GM23248 (cell line): Measurements from ENCODE around the gene PTRH2. TPM values are rescaled to one million over a fixed set of nuclear protein-coding genes. Genes with fewer than 3 reads are reported as not detected.
A peak's percentile ranks its signal among the peaks of the same experiment; 100 is the strongest.

Experiments used
- DNase-seq: peaks from one replicate; pipeline ENCODE4 v3.0.0-alpha.2; 2015
- H2AFZ ChIP-seq: fragments of 200-600 bp; sonication (generic); 2 replicates; pipeline ENCODE4 v1.6.1; 2016; ENCODE audit warnings: antibody characterized with exemption
- H3F3A ChIP-seq: fragments of 200-600 bp; sonication (generic); 2 replicates; pipeline ENCODE4 v1.6.1; 2016; ENCODE audit warnings: mild to moderate bottlenecking, antibody characterized with exemption, mixed run types; ENCODE audit not compliant: insufficient read depth
- H3K27ac ChIP-seq: fragments of 200-600 bp; sonication (generic); 2 replicates; pipeline ENCODE4 v1.5.1; 2016; ENCODE audit warnings: mild to moderate bottlenecking
- H3K27me3 ChIP-seq: fragments of 200-600 bp; sonication (generic); replicated peaks from 2 replicates; pipeline ENCODE4 v1.6.1; 2016; ENCODE audit warnings: mild to moderate bottlenecking; ENCODE audit not compliant: insufficient read depth
- H3K36me3 ChIP-seq: fragments of 200-600 bp; sonication (generic); 2 replicates; pipeline ENCODE4 v1.6.1; 2016; ENCODE audit warnings: low read depth, mild to moderate bottlenecking
- H3K4me1 ChIP-seq: fragments of 200-600 bp; sonication (generic); 2 replicates; pipeline ENCODE4 v1.6.1; 2016; ENCODE audit warnings: mild to moderate bottlenecking; ENCODE audit not compliant: insufficient read depth
- H3K4me2 ChIP-seq: fragments of 200-600 bp; sonication (generic); one replicate; pipeline ENCODE4 v1.6.1; 2016; ENCODE audit warnings: mild to moderate bottlenecking; ENCODE audit not compliant: unreplicated experiment
- H3K4me3 ChIP-seq: fragments of 200-600 bp; sonication (generic); 2 replicates; pipeline ENCODE4 v1.5.1; 2016; ENCODE audit warnings: mild to moderate bottlenecking
- H3K79me2 ChIP-seq: fragments of 200-600 bp; sonication (generic); 2 replicates; pipeline ENCODE4 v1.6.1; 2016; ENCODE audit warnings: mild to moderate bottlenecking; ENCODE audit not compliant: insufficient read depth
- H3K9ac ChIP-seq: fragments of 200-600 bp; sonication (generic); 2 replicates; pipeline ENCODE4 v1.6.1; 2016; ENCODE audit warnings: mild to moderate bottlenecking
- H3K9me2 ChIP-seq: fragments of 200-600 bp; sonication (generic); 2 replicates; pipeline ENCODE4 v1.6.1; 2016; ENCODE audit warnings: mixed run types, mild to moderate bottlenecking, moderate library complexity; ENCODE audit not compliant: insufficient read depth
- H3K9me3 ChIP-seq: fragments of 200-600 bp; sonication (generic); one replicate; pipeline ENCODE4 v1.6.1; 2017; ENCODE audit warnings: low read depth
- H4K20me1 ChIP-seq: fragments of 200-600 bp; sonication (generic); 2 replicates; pipeline ENCODE4 v1.6.0; 2016; ENCODE audit not compliant: insufficient read depth
- EZH2 ChIP-seq: fragments of 200-600 bp; sonication (generic); IDR thresholded peaks from 2 replicates; pipeline ENCODE4 v1.6.1; 2018; ENCODE audit warnings: antibody characterized with exemption, mild to moderate bottlenecking; ENCODE audit not compliant: insufficient read depth, poor library complexity, severe bottlenecking
- EZH2phosphoT487 ChIP-seq: fragments of 200-600 bp; sonication (generic); IDR thresholded peaks from 2 replicates; pipeline ENCODE4 v1.6.1; 2018; ENCODE audit warnings: antibody characterized with exemption, moderate library complexity, mild to moderate bottlenecking, low read depth; ENCODE audit not compliant: insufficient read depth
- WGBS, 2 experiments: methylation state at CpG; one replicate each; pipeline ENCODE4 v1.1.6; 2015 to 2017; ENCODE audit warnings: low lambda C conversion rate in 2 of 2, low coverage in 1 of 2; ENCODE audit errors: missing lambda C conversion rate in 2 of 2; 5-methylcytosine and 5-hydroxymethylcytosine counted together
- in situ Hi-C: fragments of 300-500 bp; cut with MboI; formaldehyde crosslinking; loops from 2 replicates; pipeline ENCODE4 v1.15.0; 2020
- polyA plus RNA-seq: library from polyadenylated mRNA; unstranded; fragments of >200 nt; fragmentation: Nextera tagmentation; extraction: Ambion mirVana; gene quantifications from 2 replicates; pipeline ENCODE4 v1.2.1, GENCODE V29; 2016
- total RNA-seq: library from RNA; depleted of rRNA; stranded (reverse); fragments of >200 nt; shearing (Covaris generic); gene quantifications from 2 replicates; pipeline ENCODE4 v1.2.3, GENCODE V29; 2014

The PTRH2 gene
- total and polyA plus RNA-seq, 2 experiments from 2014 or later, result 18.2 to 34.4 TPM

DNA sequence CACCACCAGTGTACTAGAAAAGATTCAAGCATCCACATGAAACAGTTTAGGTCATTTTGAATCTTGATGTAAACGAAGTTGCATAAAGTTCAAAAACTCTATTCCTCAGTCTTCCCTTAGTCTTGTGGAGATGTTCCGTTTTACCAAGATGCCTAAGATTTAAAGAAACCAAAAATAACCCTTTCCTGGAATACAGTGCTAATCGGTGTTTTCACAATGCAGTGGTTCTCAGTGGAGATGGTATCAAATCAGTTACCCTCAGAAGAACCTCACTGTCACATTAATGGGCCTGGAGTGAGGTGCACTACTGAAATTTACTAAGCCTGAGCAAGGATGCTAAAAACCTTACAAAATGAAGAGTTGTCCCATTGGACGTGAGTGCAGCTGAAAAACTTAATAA, 9.1 kb downstream of the PTRH2 start:
- no peak overlapping the region for H3K4me2 ChIP-seq
- no peak for DNase-seq
- H3K9me2 ChIP-seq, result no peaks in the 10 kb centered on the region
- no peaks in the 10 kb centered on the region for H3K9me3 ChIP-seq
- H3K79me2 ChIP-seq, result peaks cover 100% of the 10 kb centered on the region
- H3K27me3 ChIP-seq, result no peaks in the 10 kb centered on the region
- H4K20me1 ChIP-seq, result no peaks in the 10 kb centered on the region
- TF ChIP-seq EZH2phosphoT487 (no peak), EZH2 (no peak)
- WGBS, 2 experiments, result 69 to 71% methylated on average over 4 of the region's 4 CpGs
- peaks cover 73% of the 10 kb centered on the region for H3K36me3 ChIP-seq
- in situ Hi-C loops, result no loop called here
- H3K9ac ChIP-seq, result no peak overlapping the region
- H3K27ac ChIP-seq, result no peak overlapping the region
- H3F3A ChIP-seq, result peaks cover 95% of the 10 kb centered on the region
- no peak overlapping the region for H2AFZ ChIP-seq
- no peaks in the 10 kb centered on the region for H3K4me1 ChIP-seq
- no peak overlapping the region for H3K4me3 ChIP-seq

DNA sequence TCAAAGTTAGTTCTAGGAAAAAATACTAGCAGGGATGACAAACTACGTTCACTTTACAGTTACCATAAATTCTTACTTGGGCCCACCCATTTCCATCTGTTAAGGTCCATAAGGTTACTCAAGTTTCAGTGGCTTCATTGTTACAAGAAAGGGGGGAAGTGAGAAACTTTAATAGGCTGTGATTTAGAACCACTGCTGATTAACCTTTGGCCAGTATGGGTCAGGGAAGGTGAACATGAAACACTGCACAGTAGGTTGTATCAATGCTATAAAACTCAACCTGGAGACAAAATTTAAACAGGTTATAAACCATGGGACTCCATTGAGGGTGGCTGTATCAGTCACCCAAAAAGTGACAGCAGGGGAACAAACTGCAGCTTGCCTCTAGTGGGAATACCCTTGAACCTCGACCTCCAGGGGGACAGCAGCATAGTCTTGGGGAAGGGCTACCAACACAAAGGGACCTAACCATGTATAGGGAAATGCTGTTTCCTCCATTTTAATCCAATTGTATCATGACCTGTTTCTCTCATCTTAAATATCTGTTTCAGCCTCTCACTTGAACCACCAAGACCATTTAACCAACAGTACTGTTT, 10.4 kb downstream of the PTRH2 start:
- H3K9ac ChIP-seq, result no peak overlapping the region
- H3F3A ChIP-seq, result peaks cover 94% of the 10 kb centered on the region
- no peaks in the 10 kb centered on the region for H4K20me1 ChIP-seq
- peaks cover 83% of the 10 kb centered on the region for H3K36me3 ChIP-seq
- H3K9me2 ChIP-seq, result no peaks in the 10 kb centered on the region
- H3K4me1 ChIP-seq, result no peaks in the 10 kb centered on the region
- no peak overlapping the region for H3K4me2 ChIP-seq
- 75 to 77% methylated on average over 2 of the region's 2 CpGs for WGBS, 2 experiments
- TF ChIP-seq EZH2 (no peak), EZH2phosphoT487 (no peak)
- H3K9me3 ChIP-seq, result no peaks in the 10 kb centered on the region
- H2AFZ ChIP-seq, result no peak overlapping the region
- no peak for DNase-seq
- H3K27ac ChIP-seq, result peak overlapping the region; percentile 29
- in situ Hi-C loops, result no loop called here
- no peaks in the 10 kb centered on the region for H3K27me3 ChIP-seq
- peaks cover 100% of the 10 kb centered on the region for H3K79me2 ChIP-seq
- no peak overlapping the region for H3K4me3 ChIP-seq

DNA sequence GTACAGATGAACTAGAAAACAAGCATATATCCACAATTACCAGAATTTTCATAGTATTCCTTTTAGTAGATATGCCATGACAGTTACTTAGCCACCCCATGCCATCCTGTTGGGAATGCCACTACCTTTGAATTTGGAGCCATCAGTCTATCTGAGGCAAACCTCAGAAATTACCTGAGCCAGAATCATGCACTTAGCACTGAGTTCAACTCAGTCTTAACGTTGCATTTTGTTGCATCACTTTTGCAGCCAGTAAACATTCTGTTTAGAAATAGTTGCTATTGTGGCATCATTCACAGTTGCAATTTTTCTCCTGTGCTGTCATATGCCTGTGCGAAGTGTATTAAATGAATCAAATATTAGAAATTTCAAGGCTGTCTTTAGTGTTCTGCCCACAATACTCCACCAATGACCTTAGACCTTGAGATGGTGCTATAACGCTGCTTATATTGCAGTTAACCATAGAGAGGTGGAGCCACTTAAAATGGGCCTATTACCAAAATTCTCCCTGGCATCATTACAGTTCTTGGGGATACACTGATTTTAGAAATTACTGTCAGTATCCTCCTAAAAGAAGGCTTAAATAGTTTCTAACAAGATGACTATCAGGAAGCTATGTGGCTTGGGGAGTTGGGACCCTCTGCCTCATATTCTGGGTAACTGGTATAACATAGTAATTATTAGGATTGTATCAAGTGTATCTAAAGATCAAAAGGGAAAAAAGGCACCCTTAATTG, 11.1 kb downstream of the PTRH2 start:
- Histone ChIP-seq H2AFZ (no peak overlapping the region), H3K9ac (no peak overlapping the region), H3K4me1 (no peaks in the 10 kb centered on the region), H3F3A (peaks cover 93% of the 10 kb centered on the region), H3K79me2 (peaks cover 98% of the 10 kb centered on the region), H3K9me2 (no peaks in the 10 kb centered on the region), H3K4me3 (no peak overlapping the region), H3K27me3 (no peaks in the 10 kb centered on the region), H3K36me3 (peaks cover 84% of the 10 kb centered on the region), H3K9me3 (no peaks in the 10 kb centered on the region), H4K20me1 (no peaks in the 10 kb centered on the region), H3K4me2 (no peak overlapping the region), H3K27ac (peak overlapping the region; percentile 29)
- WGBS, 2 experiments, result 65 to 68% methylated on average over 3 of the region's 3 CpGs
- TF ChIP-seq EZH2phosphoT487, result no peak
- no peak for TF ChIP-seq EZH2
- peak; percentile 41 for DNase-seq
- in situ Hi-C loops, result no loop called here

DNA sequence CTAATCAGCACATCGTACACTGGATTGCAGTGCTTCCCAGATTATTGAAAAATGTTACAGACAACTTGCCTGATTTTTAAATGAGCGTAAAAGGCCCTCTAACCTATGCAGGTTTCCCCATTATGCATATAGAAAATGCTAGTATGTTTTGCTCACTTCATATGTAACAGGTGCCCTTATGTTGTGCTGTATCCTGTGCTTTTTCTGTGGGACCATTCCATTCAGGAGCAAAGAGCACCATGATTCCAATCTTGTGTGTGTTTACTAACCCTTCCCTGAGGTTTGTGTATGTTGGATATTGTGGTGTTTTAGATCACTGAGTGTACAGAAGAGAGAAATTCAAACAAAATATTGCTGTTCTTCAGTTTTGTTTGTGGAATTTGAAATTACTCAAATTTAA, 12.9 kb downstream of the PTRH2 start:
- H3K4me1 ChIP-seq, result no peaks in the 10 kb centered on the region

More for the DNA sequence above, 12.9 kb downstream of the PTRH2 start:
- no peak for TF ChIP-seq EZH2phosphoT487
- TF ChIP-seq EZH2, result no peak
- H3K4me3 ChIP-seq, result no peak overlapping the region
- in situ Hi-C loops, result no loop called here
- no peaks in the 10 kb centered on the region for H3K27me3 ChIP-seq
- no peaks in the 10 kb centered on the region for H4K20me1 ChIP-seq
- DNase-seq, result no peak
- no peak overlapping the region for H2AFZ ChIP-seq
- no peak overlapping the region for H3K9ac ChIP-seq
- 94 to 97% methylated on average over 2 of the region's 2 CpGs for WGBS, 2 experiments
- no peak overlapping the region for H3K4me2 ChIP-seq
- no peaks in the 10 kb centered on the region for H3K9me2 ChIP-seq
- peaks cover 89% of the 10 kb centered on the region for H3K36me3 ChIP-seq
- no peaks in the 10 kb centered on the region for H3K9me3 ChIP-seq
- H3K27ac ChIP-seq, result no peak overlapping the region
- peaks cover 98% of the 10 kb centered on the region for H3K79me2 ChIP-seq
- H3F3A ChIP-seq, result peaks cover 93% of the 10 kb centered on the region
